ENCODE measurements around the gene ARF1.
A peak's percentile ranks its signal among the peaks of the same experiment; 100 is the strongest.

Gene ARF1

DNA sequence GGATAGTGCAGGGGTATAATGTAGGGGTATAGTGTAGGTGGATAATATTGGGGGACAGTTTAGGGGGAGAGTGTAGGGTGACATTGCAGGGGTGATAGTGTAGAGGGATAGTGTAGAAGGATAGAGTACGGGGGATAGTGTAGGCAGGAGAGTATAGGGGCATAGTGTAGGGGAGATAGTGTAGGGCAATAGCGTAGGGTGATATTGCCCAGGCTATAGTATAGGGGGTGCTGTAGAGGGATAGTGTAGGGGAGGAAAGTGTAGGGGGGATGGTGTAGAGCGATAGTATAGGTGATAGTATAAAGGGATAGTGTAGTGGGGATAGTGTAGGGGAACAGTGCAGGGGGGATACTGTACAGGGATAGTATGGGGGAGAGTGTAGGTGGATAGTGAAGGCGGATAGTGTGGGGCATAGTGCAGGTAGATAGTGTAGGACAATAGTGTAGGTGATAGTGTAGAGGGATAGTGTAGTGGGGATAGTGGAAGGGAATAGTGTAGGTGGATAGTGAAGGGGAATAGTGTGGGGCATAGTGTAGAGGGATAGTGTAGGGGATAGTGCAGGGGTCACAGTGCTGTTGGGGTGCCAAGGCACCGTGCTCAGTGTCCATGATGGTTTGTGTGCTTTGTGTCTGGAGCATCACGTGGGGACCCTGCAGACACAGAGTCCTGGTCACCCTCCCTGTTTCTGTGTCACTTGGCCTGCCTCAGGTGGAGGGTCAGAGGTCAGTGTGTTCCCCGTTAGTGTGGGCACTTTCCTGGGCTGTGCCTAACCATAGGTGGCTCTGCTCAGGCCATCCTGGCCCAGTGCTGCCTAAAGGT lies 10.5 kb upstream of the ARF1 start:
- DNase-seq: peak; percentile 31

GRCh38 chr1:228072658-228073043 lies 9.9 kb upstream of the ARF1 start:
- DNase-seq: no peak

DNA sequence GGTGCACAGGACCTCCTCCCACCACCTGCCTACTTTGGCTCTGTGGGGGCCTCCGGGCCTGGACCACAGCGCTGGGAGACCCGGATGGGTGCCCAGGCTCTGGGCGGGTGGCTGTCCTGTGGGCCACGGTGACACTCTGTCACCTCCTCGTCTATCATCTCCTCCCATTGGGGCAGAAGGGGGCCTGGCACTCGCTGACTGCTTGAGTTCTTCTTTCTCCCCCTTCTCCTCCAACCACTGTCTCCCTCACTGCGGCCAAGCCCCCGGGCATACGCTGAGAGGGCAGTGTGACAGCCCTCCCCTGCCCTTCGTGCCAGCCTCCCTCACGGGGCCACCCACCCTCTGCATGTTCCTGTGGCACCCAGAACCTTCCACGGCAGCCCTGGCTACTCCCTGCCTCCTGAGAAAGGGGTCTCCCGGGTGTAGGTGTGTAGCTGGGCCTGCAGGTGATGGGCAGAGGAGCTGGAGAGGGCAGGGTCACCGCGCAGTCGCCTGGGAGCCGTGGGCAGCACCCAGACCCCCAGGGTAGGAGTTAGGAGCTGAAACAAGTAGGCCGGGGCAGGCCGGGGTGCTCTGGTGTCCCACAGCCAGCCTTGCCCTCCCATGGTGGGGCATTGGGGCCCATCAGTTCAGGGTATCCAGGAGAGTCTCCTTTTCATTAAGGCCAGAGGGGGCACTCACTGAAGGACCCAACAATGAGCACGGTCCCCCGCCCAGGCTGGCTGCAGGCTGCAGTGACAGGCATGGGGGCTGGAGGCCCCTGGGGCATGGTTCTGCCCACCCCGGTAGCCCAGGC lies 9.2 kb upstream of the ARF1 start:
- DNase-seq: no peak

GRCh38 chr1:228073857-228074545 lies 8.5 kb upstream of the ARF1 start:
- peak; percentile 35 for DNase-seq

- no peak for DNase-seq
Observed at GRCh38 chr1:228074954-228075730, 7.4 kb upstream of the ARF1 start.

GRCh38 chr1:228075801-228076271 lies 6.7 kb upstream of the ARF1 start:
- DNase-seq: no peak

- no peak for DNase-seq
Observed at GRCh38 chr1:228076796-228077430, 5.6 kb upstream of the ARF1 start.

DNA sequence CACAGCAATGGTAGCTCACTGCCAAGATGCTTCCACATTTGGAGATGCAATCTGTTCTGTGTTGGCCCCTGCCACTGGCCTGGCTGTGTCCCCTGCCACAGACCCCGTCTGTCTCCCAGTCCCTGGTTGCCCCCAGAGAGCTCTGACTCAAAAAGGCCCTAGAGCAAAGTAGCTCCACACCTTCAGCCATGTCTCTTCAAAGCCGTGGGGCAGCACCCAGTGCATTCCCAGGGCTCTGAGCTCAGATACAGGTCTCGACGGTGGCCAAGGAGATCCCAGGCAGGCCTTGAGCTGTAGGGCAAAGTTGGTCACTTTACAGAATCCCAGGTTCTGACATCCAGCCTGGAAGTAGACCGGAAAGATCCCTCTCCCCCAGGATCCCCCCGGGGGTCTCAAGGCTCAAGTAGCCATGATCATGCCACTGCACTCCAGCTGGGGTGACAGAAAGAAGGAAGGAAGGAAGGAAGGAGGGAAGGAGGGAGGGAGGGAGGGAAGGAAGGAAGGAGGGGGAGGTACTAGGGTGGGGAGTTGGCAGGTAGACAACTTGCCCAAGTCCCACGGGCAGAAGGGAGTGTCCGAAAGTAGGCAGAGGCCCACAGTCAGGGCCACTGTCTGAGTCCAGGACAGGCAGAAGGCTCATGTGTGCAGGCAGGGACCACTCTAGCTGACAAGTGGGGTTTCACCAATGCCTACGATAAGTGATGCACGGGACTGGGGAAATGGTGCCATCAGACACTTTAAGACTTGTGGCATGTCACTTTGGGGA lies 4.8 kb upstream of the ARF1 start:
- DNase-seq: no peak

- DNase-seq: no peak
Observed at GRCh38 chr1:228079013-228079412, 3.5 kb upstream of the ARF1 start.

- DNase-seq: no peak
Observed at GRCh38 chr1:228079601-228080263, 2.8 kb upstream of the ARF1 start.

GRCh38 chr1:228081144-228081543 lies 1.4 kb upstream of the ARF1 start:
- no peak for DNase-seq

DNA sequence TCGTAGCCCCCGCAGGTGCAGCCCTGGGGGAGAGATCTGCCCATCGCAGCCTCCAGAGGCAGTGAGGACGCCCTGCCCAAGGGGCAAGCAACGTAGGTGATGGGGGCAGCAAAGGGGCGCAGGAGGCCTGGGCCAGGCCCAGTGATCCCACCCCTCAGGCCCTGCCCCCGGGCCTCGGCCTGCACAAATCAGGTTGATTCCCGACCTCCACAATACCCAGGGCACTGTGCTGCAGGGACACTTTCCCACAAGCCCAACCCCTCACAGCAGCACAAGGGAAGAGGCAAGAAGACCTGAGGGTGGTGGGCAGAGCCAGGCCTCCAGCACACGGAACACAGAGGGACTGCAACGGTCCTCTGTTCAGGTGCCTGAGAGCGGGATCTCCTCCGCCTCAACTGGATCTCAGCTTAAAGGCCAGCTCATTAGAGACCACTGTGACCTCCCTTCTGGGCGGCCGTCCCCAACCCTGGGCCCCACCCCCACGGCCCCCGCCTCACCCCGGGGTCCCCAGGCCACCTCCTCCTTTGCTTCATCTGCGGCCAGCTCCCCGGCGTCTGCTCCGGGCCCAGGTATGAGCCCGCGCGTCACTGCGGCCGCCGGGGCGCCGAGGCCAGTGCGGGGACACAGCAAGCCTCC lies 812 bp upstream of the ARF1 start:
- DNase-seq: peak; percentile 57

DNA sequence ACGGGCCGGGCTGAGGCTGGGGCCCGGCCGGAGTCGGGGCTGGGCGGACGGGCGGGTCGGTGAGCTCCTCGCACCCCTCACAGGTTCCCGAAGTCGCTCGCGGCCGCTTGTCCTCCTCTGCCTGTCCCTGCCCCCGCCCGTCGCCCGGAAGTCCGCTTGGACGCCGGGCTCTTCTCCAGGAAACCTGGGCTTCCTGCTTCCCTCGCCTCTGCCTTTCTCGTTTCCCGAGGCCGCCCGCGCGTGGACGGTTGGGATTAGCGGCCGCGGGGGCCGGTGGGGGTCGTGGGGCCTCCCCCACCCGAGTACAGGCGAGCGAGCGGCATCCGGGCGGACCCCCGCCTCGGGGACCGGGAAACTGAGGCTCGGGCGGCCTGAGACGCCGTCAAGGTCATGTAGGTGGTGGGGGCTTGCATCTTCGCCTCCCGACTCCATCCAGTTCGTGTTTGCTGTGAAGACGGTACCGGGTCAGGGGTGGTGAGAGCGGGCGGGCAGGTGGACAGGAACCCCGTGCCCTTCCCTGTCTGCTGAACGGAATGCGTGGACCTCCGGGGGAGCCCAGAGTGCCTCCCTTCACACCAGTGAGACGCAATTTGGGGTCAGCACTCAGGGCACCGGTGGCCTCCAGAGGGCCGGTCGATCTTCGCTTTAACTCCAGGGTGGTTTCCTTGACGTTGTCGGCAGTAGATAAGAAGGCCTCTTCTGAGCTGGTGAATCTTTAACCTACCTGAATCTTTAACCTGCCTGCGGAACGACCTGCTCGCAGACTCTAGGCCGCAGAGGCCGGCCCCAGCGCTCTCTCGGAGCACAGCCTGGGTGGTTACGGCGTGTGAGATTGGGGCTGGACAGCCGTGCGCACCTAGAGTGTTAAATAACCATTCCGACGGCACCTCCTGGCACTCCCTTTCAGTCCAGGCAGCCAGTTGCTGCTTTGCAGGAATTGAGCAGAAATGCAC lies 686 bp downstream of the ARF1 start:
- DNase-seq: peak; percentile 58

- DNase-seq: peak; percentile 37
Observed at GRCh38 chr1:228083871-228084278, 1.4 kb downstream of the ARF1 start.

DNA sequence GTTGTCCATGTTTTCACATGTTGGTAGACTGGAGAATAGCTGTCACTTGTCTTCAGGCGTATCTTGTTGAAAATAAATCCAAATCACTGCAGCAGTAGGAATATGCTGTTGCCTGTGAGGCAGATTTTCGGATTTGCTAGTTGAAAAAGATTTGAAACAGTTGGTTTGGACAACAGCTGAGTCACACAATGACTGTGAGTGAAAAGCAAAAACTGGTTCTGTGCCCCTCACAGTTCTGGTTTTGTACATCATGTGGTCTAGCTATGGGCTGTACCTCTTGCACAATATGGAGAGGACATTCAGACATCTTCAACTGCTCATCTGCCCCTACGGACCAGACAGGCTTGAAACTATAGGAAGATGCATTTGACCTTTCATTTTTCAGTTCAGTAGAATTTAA lies 1.8 kb downstream of the ARF1 start:
- peak; percentile 61 for DNase-seq

DNA sequence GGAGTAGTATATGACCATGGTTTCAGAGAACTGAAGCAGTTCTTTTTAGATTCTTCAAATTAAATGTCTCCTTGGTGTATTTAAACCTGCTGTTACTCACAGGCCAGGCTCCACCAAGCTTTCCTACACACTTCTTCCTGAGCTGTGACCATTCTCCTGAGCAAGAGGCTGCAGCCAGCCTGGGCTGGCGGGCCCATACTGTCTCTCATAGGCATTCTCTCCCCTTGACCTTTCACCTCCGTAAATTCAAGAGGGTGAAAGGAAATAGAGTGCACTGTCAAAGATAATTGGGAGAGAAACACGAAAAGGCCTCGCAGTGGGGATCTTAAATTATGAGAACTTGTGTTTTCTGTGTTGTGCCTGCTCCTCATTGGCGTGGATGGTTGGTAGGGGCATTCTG lies 2.3 kb downstream of the ARF1 start:
- DNase-seq: no peak

GRCh38 chr1:228085287-228085951 lies 2.9 kb downstream of the ARF1 start:
- DNase-seq: peak; percentile 80

DNA sequence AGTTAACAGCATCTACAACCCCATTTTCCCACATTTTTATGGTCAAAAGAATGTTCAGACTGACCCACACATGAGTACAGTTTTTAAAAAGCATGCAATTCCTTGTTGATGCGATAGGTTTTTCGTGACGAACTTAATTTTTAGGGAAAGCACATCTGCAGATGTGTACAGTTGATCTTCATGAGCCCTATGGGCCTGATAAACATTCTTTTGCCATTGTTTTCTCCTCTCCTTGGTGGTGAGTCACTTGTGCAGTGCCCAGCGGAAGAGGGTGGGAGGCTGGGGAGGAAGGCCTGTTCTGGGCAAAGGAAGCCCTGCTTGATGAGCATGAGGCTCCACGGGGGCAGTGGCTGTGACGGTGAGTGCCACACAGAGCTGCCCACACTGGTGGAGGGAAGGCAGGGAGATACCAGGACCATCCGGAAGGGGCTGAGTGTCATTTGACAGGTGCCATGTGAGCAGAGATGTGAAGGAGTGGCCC lies 5.3 kb downstream of the ARF1 start:
- peak; percentile 75 for DNase-seq

Measured in hematopoietic multipotent progenitor cell treated with erythropoietin and hydrocortisone succinate and interleukin-3 and kit ligand, for 4 days (in vitro differentiated cells).